ENCODE results near the gene EIF3L. TPM values are rescaled to one million over a fixed set of nuclear protein-coding genes. Genes with fewer than 3 reads are reported as not detected.

Gene EIF3L
- total and polyA plus RNA-seq, 10 of the 15 experiments (the other 5 are each of a cell fraction or from before 2014, with no cell fraction given), result 294 to 1,037 (median 618) TPM

DNA sequence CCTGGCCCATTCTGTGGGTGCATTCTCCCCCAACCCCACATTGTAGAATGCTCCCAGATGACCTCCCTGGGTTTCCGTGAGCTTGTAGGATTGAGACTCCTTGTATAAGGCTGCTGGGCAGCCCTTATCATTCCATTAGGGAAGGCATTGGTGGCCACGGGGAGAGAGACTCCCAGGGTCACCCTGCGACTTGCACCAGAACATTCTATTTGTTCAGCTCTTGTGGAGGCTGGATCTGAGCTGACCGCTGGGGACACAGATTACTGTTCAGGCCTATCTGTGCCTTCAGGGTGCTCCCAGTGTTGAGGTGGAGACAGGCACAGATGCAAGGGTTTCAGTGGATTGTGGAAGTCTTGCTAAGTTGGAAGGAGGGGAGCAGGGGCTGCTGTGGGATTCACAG is 74.7 kb downstream of the EIF3L start:
- 87% methylated on average over 4 of the region's 4 CpGs for WGBS (ENCODE audit: insufficient coverage, insufficient replicate concordance, low lambda C conversion rate, missing lambda C conversion rate)
- no peak overlapping the region for H3K27ac ChIP-seq (ENCODE audit: control insufficient read depth, insufficient read depth)
- ChIA-PET SMC1A (ENCODE audit: uncharacterized antibody, unreplicated experiment) (no interaction called here), RAD21 (ENCODE audit: unreplicated experiment) (no interaction called here), CTCF (interaction anchor here (1.4 kb wide), 1 partner anchor 49 kb away, joined by 3 read pairs; no protein-coding TSS in a partner anchor), POLR2A (interaction anchor here (0.5 kb wide), 1 partner anchor 38 kb away, joined by 6 read pairs; no protein-coding TSS in a partner anchor)
- H4K20me1 ChIP-seq (ENCODE audit: control insufficient read depth, insufficient read depth), result no peaks in the 10 kb centered on the region
- no peak overlapping the region for H3K9ac ChIP-seq (ENCODE audit: control insufficient read depth, insufficient read depth, low read length)
- DNase-seq (ENCODE audit: low read depth, low spot score) (no peak), ATAC-seq (no peak), FAIRE-seq (no peak)
- BruUV-seq (replicated peaks), result no TSS peak
- no peaks in the 10 kb centered on the region for H3K27me3 ChIP-seq (replicated peaks in 1 of 2; ENCODE audit: control insufficient read depth in 2 of 2, insufficient read depth in 2 of 2, low read length in 1 of 2)
- in situ Hi-C loops (cut with MboI), result no loop called here
- no peak overlapping the region for H3K4me3 ChIP-seq
- intact Hi-C loops (cut with micrococcal nuclease; ENCODE audit: unreplicated experiment), result no loop called here
- no peaks in the 10 kb centered on the region for H3K4me1 ChIP-seq (ENCODE audit: control insufficient read depth, insufficient read depth, low read length)
- H3K9me3 ChIP-seq (replicated peaks; ENCODE audit: control insufficient read depth, insufficient read depth, low read length), result no peaks in the 10 kb centered on the region
- TF ChIP-seq EGR1 (IDR thresholded peaks at IDR 0.05; ENCODE audit: borderline replicate concordance in 1 of 2, low read depth in 2 of 2, low read length in 2 of 2) (no peak), TCF7 (IDR thresholded peaks at IDR 0.05; ENCODE audit: borderline replicate concordance) (no peak)
- TF ChIP-seq, protein P1, sequence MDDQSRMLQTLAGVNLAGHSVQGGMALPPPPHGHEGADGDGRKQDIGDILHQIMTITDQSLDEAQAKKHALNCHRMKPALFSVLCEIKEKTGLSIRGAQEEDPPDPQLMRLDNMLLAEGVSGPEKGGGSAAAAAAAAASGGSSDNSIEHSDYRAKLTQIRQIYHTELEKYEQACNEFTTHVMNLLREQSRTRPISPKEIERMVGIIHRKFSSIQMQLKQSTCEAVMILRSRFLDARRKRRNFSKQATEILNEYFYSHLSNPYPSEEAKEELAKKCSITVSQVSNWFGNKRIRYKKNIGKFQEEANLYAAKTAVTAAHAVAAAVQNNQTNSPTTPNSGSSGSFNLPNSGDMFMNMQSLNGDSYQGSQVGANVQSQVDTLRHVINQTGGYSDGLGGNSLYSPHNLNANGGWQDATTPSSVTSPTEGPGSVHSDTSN (IDR thresholded peaks at IDR 0.05; ENCODE audit: insufficient replicate concordance, low read depth, low read length), result no peak
- H3K4me2 ChIP-seq (ENCODE audit: control insufficient read depth, insufficient read depth), result no peak overlapping the region
- peaks cover 3 to 6% of the 10 kb centered on the region in 2 experiments; a peak in 3 of 4 replicates for H3K36me3 ChIP-seq (ENCODE audit: control insufficient read depth in 2 of 2, insufficient read depth in 2 of 2, low read length in 1 of 2)
- H3K79me2 ChIP-seq (ENCODE audit: control insufficient read depth, insufficient read depth, low read length), result no peaks in the 10 kb centered on the region
- H2AFZ ChIP-seq (ENCODE audit: control insufficient read depth, low read depth, low read length), result no peak overlapping the region

DNA sequence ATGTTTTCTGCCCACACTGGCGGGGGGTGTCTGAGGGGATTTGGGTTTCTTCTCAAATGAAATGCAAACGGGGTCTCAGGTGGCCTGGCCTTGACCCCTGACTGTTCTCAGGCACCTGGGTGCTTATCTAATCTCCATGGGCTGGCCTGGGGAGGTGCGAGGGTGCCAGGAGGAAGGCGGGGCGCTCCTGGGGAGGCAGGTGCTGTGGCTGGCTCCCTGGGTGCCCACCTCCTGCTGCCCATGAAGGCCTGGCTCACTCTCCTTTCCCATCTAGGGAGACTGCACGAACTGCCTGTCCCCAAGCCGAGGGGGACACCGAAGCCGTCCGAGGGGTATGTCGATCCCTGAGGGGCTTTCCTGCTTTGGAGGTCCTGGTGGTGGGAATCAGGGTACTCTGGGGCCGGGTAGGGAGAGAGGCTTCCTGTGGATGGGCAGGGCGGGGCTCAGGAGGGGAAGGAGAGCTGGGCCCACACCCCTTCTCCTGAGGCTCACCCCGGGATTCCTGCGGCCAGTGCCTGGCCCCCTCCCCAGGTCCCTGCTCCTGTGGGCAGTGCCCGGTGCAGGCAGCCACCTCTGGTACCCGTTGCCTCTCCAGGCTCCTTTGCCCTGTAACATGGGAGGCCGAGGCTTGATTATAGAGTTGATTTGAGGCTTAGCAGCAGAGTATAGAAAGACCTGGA is 75.3 kb downstream of the EIF3L start:
- H3K27me3 ChIP-seq (replicated peaks in 1 of 2; ENCODE audit: control insufficient read depth in 2 of 2, insufficient read depth in 2 of 2, low read length in 1 of 2), result no peaks in the 10 kb centered on the region
- BruUV-seq (replicated peaks), result no TSS peak
- no peaks in the 10 kb centered on the region for H3K9me3 ChIP-seq (replicated peaks; ENCODE audit: control insufficient read depth, insufficient read depth, low read length)
- no peaks in the 10 kb centered on the region for H4K20me1 ChIP-seq (ENCODE audit: control insufficient read depth, insufficient read depth)
- no peak for TF ChIP-seq ZNF384 (IDR thresholded peaks at IDR 0.05; ENCODE audit: borderline replicate concordance, low read depth, low read length)
- TF ChIP-seq, protein P2, sequence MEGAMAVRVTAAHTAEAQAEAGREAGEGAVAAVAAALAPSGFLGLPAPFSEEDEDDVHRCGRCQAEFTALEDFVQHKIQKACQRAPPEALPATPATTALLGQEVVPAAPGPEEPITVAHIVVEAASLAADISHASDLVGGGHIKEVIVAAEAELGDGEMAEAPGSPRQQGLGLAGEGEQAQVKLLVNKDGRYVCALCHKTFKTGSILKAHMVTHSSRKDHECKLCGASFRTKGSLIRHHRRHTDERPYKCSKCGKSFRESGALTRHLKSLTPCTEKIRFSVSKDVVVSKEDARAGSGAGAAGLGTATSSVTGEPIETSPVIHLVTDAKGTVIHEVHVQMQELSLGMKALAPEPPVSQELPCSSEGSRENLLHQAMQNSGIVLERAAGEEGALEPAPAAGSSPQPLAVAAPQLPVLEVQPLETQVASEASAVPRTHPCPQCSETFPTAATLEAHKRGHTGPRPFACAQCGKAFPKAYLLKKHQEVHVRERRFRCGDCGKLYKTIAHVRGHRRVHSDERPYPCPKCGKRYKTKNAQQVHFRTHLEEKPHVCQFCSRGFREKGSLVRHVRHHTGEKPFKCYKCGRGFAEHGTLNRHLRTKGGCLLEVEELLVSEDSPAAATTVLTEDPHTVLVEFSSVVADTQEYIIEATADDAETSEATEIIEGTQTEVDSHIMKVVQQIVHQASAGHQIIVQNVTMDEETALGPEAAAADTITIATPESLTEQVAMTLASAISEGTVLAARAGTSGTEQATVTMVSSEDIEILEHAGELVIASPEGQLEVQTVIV (IDR thresholded peaks at IDR 0.05; ENCODE audit: borderline replicate concordance, partially characterized antibody), result no peak
- TF ChIP-seq FOXK2 (IDR thresholded peaks at IDR 0.05), result no peak
- no peak for TF ChIP-seq NR2C2 (IDR thresholded peaks at IDR 0.05; ENCODE audit: borderline replicate concordance, control insufficient read depth, insufficient read length, low read depth)
- TF ChIP-seq GATAD2B (conservative IDR thresholded peaks at IDR 0.05; ENCODE audit: low read depth), result no peak
- no peak for TF ChIP-seq POLR2AphosphoS2 (IDR thresholded peaks at IDR 0.05; ENCODE audit: low read depth, low read length)
- TF ChIP-seq YBX1 (IDR thresholded peaks at IDR 0.05), result no peak
- H3K4me3 ChIP-seq, result no peak overlapping the region
- H3K27ac ChIP-seq (ENCODE audit: control insufficient read depth, insufficient read depth), result no peak overlapping the region
- DNase-seq (ENCODE audit: low read depth, low spot score) (no peak), ATAC-seq (no peak), FAIRE-seq (no peak)
- no peaks in the 10 kb centered on the region for H3K79me2 ChIP-seq (ENCODE audit: control insufficient read depth, insufficient read depth, low read length)
- H3K4me2 ChIP-seq (ENCODE audit: control insufficient read depth, insufficient read depth), result no peak overlapping the region
- H3K9ac ChIP-seq (ENCODE audit: control insufficient read depth, insufficient read depth, low read length), result no peak overlapping the region
- WGBS (ENCODE audit: insufficient coverage, insufficient replicate concordance, low lambda C conversion rate, missing lambda C conversion rate), result 89% methylated on average over 18 of the region's 18 CpGs
- SMC1A ChIA-PET (ENCODE audit: uncharacterized antibody, unreplicated experiment), result no interaction called here
- in situ Hi-C loops (cut with MboI), result no loop called here
- POLR2A ChIA-PET, result interaction anchor here (0.5 kb wide), 1 partner anchor 39 kb away, joined by 6 read pairs; no protein-coding TSS in a partner anchor
- no peak overlapping the region for H2AFZ ChIP-seq (ENCODE audit: control insufficient read depth, low read depth, low read length)
- CTCF ChIA-PET, result interaction anchor here (1.4 kb wide), 1 partner anchor 49 kb away, joined by 3 read pairs; no protein-coding TSS in a partner anchor
- RAD21 ChIA-PET (ENCODE audit: unreplicated experiment), result no interaction called here
- no peaks in the 10 kb centered on the region for H3K4me1 ChIP-seq (ENCODE audit: control insufficient read depth, insufficient read depth, low read length)
- intact Hi-C loops (cut with micrococcal nuclease; ENCODE audit: unreplicated experiment), result no loop called here
- peaks cover 3 to 6% of the 10 kb centered on the region in 2 experiments; a peak in 3 of 4 replicates for H3K36me3 ChIP-seq (ENCODE audit: control insufficient read depth in 2 of 2, insufficient read depth in 2 of 2, low read length in 1 of 2)
